SU-DHL-6 (cell line): ENCODE data around the gene PRRC2A.

Experiments
- H2AFZ ChIP-seq: fragments of 200-600 bp; sonication (generic); 2 replicates; pipeline ENCODE4 v1.6.1; 2014; ENCODE audit warnings: low read depth, mild to moderate bottlenecking, moderate library complexity, mixed read lengths, antibody characterized with exemption, low read length; ENCODE audit not compliant: severe bottlenecking
- H3F3A ChIP-seq: fragments of 200-600 bp; shearing (Covaris generic); 2 replicates; pipeline ENCODE4 v1.6.0; 2016; ENCODE audit warnings: antibody characterized with exemption, mild to moderate bottlenecking; ENCODE audit not compliant: insufficient read depth
- H3K27ac ChIP-seq: fragments of 200-600 bp; sonication (generic); 2 replicates; pipeline ENCODE4 v1.5.1; 2016; ENCODE audit warnings: low read depth, mild to moderate bottlenecking, low read length, moderate library complexity, mixed read lengths
- H3K27me3 ChIP-seq: fragments of 200-600 bp; sonication (generic), shearing (Covaris generic); 2 replicates; pipeline ENCODE4 v1.6.0; 2014; ENCODE audit warnings: mild to moderate bottlenecking, low read length
- H3K36me3 ChIP-seq: fragments of 200-600 bp; sonication (generic); 2 replicates; pipeline ENCODE4 v1.6.1; 2014; ENCODE audit warnings: mild to moderate bottlenecking, low read length, mixed read lengths
- H3K4me2 ChIP-seq: fragments of 300-600, 200-600 bp; shearing (Covaris generic), sonication (generic); 2 replicates; pipeline ENCODE4 v1.6.0; 2014; ENCODE audit warnings: low read length, low read depth, mild to moderate bottlenecking; ENCODE audit not compliant: poor library complexity, severe bottlenecking
- H3K4me3 ChIP-seq: fragments of 200-600 bp; sonication (generic); 2 replicates; pipeline ENCODE4 v1.5.1; 2014; ENCODE audit warnings: antibody characterized with exemption, low read length, mild to moderate bottlenecking, mixed read lengths; ENCODE audit not compliant: insufficient read depth, poor library complexity, severe bottlenecking
- H3K79me2 ChIP-seq: fragments of 200-600 bp; sonication (generic); 2 replicates; pipeline ENCODE4 v1.6.1; 2014; ENCODE audit warnings: mild to moderate bottlenecking, low read length, moderate library complexity; ENCODE audit not compliant: insufficient read depth
- H3K9ac ChIP-seq: fragments of 200-600 bp; sonication (generic); 2 replicates; pipeline ENCODE4 v1.7.0; 2014; ENCODE audit warnings: mild to moderate bottlenecking, low read length
- H3K9me2 ChIP-seq: fragments of 200-600 bp; sonication (generic); replicated peaks from 2 replicates; pipeline ENCODE4 v1.6.1; 2014; ENCODE audit warnings: low read length; ENCODE audit not compliant: insufficient read depth
- H3K9me3 ChIP-seq: fragments of 200-600 bp; sonication (generic); 2 replicates; pipeline ENCODE4 v1.6.1; 2014; ENCODE audit warnings: low read length, mixed read lengths; ENCODE audit not compliant: insufficient read depth
- H4K20me1 ChIP-seq: fragments of 200-600 bp; sonication (generic); 2 replicates; pipeline ENCODE4 v1.6.1; 2014; ENCODE audit warnings: low read depth, mild to moderate bottlenecking, antibody characterized with exemption, low read length, moderate library complexity, mixed read lengths
- CTCF ChIP-seq: fragments of 200-600 bp; sonication (generic); IDR thresholded peaks from one replicate; pipeline ENCODE4 v1.5.1; 2017; ENCODE audit warnings: antibody characterized with exemption, mild to moderate bottlenecking, low read length, moderate library complexity; ENCODE audit not compliant: insufficient read depth, poor library complexity, severe bottlenecking
- EZH2phosphoT487 ChIP-seq: fragments of 200-600 bp; sonication (generic), shearing (Covaris generic); conservative IDR thresholded peaks from 2 replicates; pipeline ENCODE4 v1.6.1; 2018; ENCODE audit warnings: mild to moderate bottlenecking, antibody characterized with exemption, low read length, moderate library complexity, mixed read lengths

The PRRC2A gene

DNA sequence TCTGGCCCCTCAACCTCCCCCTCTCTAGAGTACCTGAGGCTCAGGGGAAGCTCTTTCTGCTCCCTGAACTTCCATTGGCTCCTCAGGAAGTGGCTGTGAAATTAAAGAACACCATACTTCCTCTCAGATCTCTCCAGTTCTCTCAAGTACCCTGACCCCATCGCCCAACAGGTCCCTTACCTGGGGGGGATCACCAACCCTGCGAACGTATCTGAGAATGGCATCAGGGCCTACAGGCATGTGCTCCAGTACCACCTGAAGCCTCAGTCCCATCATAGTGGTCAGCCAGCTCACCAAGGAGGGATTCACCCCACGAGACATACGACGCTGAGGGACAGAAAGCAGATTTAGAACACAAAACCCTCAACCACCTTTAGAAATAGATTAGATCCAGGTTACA lies 20.1 kb downstream of the PRRC2A start:
- Histone ChIP-seq H4K20me1 (no peaks in the 10 kb centered on the region), H3K4me3 (no peak overlapping the region), H3K79me2 (no peaks in the 10 kb centered on the region), H3K9me2 (no peaks in the 10 kb centered on the region), H3F3A (peaks cover 36% of the 10 kb centered on the region), H2AFZ (no peak overlapping the region), H3K27me3 (no peaks in the 10 kb centered on the region), H3K9ac (no peak overlapping the region), H3K27ac (no peak overlapping the region), H3K9me3 (no peaks in the 10 kb centered on the region), H3K36me3 (peaks cover 10% of the 10 kb centered on the region; the same call in 1 of the 2 replicates), H3K4me2 (no peak overlapping the region)
- TF ChIP-seq EZH2phosphoT487 (no peak), CTCF (no peak)

GRCh38 chr6:31641370-31641769 lies 20.9 kb downstream of the PRRC2A start:
- Histone ChIP-seq H2AFZ (no peak overlapping the region), H3K27ac (no peak overlapping the region), H3K27me3 (no peaks in the 10 kb centered on the region), H3K4me2 (no peak overlapping the region), H4K20me1 (no peaks in the 10 kb centered on the region), H3K9me3 (no peaks in the 10 kb centered on the region), H3K4me3 (no peak overlapping the region), H3F3A (peaks cover 29% of the 10 kb centered on the region), H3K9me2 (no peaks in the 10 kb centered on the region), H3K36me3 (peaks cover 10% of the 10 kb centered on the region; the same call in 1 of the 2 replicates), H3K79me2 (no peaks in the 10 kb centered on the region), H3K9ac (no peak overlapping the region)
- TF ChIP-seq EZH2phosphoT487: no peak
- TF ChIP-seq CTCF: no peak

- no peak overlapping the region for H3K4me2 ChIP-seq
- H3K79me2 ChIP-seq: no peaks in the 10 kb centered on the region
- no peak overlapping the region for H2AFZ ChIP-seq
- no peaks in the 10 kb centered on the region for H3K9me3 ChIP-seq
- TF ChIP-seq CTCF: no peak
- no peak for TF ChIP-seq EZH2phosphoT487
- peaks cover 15% of the 10 kb centered on the region for H3F3A ChIP-seq
- no peak overlapping the region for H3K9ac ChIP-seq
- H3K36me3 ChIP-seq: peaks cover 4% of the 10 kb centered on the region; the same call in 1 of the 2 replicates
- H3K27me3 ChIP-seq: no peaks in the 10 kb centered on the region
- H3K27ac ChIP-seq: no peak overlapping the region
- no peaks in the 10 kb centered on the region for H3K9me2 ChIP-seq
- H4K20me1 ChIP-seq: no peaks in the 10 kb centered on the region
- no peak overlapping the region for H3K4me3 ChIP-seq
These were observed 22.5 kb downstream of the PRRC2A start for GRCh38 chr6:31642798-31643570.
